NCI-H2081 (cell line): Measurements from ENCODE around the gene FILIP1L.

Experiments used
- DNase-seq, 2 experiments: peaks; one replicate each; lab custom pipeline; 2025; lab: John Stamatoyannopoulos, UW

Gene FILIP1L

DNA sequence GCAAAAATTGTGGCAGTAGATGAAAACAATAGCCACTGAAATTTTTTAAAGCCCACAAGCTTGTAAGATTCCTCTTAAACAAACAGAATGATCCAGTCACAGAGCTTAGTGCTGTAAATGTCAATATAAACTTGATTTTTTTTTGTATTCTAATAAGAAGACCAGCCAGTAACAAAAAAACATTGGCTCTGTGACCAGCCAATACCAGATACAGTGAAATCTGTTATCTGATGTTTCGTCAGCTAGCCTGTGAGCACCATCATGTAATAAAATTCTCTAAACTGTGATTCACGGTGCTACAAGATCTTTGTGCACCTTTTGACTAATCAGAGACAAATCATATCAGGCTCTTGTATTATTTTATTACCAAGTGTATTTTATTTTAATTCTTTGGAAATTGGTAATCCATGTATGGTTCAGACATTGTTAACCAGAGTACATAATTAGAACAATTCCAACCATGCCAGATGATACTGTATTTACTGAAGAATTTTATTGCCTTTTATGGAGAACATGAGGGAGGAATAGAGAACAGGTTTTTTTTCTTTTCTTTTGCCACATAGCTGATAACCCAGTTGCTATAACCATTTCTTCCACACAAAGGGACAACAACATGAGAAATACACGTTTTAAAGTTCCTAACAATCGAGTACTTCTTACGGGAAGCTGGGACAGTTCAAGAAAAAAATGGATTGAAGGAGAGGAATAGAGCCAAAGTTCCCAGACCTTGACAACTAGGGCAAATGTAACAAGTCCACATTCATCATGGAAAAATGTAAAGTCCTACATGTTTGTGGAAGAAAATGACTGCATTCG lies 71.9 kb downstream of the FILIP1L start:
- DNase-seq = no peak

- no peak for DNase-seq
These were observed 73.0 kb downstream of the FILIP1L start for GRCh38 chr3:100041328-100041749.

GRCh38 chr3:100040451-100041225 lies 73.7 kb downstream of the FILIP1L start:
- DNase-seq = no peak

DNA sequence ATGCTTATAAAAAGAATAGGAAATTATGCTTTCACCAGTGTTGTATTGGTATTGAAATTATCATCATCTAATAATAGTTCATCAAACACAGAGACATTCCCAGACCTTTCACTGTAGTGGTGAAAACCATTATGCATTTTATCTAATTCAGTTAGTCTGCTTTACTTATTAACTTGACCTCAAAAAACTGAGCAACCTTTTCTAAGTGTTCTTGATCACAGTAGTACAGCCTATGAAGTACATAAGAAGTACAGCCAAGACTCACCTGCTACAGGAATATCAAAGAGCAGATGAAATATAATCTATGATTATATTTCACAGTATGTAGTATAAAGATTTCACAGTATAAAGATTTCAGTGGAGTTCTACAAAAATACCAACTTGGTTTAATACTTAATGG lies 75.2 kb downstream of the FILIP1L start:
- no peak for DNase-seq

- DNase-seq = no peak
These were observed 80.3 kb downstream of the FILIP1L start for GRCh38 chr3:100033903-100034471.

DNA sequence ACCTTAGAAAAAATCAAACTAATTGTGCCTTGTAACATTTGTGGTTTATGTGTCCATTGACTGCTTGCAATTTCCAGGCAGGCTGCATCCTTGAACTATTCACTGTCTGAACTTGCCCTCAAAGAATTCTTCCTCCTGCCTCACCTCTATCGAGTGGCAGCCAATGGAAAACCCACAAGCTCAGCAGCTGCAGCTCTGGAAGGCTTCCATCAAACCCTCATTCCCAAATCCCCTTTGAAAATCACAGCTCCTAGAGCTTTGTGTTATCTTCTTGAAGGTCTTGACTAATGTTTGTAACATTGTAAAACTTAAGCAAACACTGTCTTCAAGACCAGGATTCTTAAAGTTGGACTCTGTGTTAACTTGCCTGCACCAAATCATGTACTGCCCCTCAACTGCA lies 81.1 kb downstream of the FILIP1L start:
- DNase-seq = no peak

- DNase-seq = no peak
These were observed 82.1 kb downstream of the FILIP1L start for GRCh38 chr3:100032243-100032642.

DNA sequence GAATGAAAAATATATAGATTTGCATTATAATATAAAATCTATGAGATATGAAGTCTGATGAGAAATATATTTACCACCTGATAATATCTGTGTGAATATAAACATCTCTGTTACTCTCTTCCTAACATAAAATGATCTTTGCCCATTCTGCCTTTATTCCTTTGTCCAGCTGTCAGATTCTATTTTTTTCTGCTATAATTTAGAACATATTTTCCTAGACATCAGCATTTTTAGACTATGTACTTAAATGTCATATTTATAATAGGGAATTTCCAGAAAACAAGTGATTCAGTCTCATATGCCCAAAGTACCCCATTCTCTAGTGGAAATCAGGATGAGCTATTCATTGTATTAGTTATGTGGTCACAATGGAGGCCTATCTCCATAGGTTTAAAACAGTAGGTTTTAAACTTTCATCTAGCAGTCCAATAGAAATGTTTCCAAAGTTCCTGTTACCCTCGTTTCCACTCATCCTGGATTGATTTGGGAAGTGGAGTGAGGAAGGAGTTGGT lies 83.3 kb downstream of the FILIP1L start:
- DNase-seq = no peak

DNA sequence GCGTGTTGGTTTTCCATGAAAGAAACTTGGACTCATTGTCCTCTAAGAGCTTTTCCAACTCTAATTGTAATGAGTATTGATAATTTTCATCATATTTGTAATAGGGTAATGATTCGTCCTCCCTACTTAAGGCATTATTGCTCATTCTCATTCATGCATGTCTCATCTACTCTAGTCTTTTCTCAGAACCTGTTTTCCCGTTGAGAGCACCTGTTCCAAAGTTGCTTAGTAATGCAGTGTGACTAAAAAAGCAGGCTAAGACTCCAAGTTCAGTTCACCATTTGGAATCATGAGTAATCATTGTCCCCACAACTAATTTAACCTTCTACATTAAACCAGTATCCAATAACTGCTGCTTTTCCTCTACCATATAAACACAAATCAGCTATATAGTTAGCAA lies 84.0 kb downstream of the FILIP1L start:
- no peak for DNase-seq

GRCh38 chr3:100029689-100030088 lies 84.6 kb downstream of the FILIP1L start:
- DNase-seq = no peak

DNA sequence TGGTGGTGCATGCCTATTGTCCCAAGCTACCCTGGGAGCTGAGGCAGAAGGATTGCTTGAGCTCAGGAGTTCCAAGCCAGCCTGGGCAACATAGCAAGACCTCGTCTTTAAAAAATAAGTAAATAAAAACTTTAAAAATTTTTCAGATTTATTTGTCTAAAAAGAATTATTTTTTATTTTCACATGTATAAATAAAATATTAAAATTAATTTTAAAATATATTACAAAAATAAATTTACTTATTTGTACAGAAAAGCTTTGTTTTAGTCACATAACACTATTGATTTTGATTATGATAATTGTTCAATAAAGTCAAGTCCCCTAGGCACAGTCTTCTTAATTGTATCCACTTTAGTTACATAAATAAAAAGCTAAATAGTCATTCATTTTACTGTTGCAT lies 85.2 kb downstream of the FILIP1L start:
- no peak for DNase-seq

- no peak for DNase-seq
These were observed 87.0 kb downstream of the FILIP1L start for GRCh38 chr3:100027321-100027720.

DNA sequence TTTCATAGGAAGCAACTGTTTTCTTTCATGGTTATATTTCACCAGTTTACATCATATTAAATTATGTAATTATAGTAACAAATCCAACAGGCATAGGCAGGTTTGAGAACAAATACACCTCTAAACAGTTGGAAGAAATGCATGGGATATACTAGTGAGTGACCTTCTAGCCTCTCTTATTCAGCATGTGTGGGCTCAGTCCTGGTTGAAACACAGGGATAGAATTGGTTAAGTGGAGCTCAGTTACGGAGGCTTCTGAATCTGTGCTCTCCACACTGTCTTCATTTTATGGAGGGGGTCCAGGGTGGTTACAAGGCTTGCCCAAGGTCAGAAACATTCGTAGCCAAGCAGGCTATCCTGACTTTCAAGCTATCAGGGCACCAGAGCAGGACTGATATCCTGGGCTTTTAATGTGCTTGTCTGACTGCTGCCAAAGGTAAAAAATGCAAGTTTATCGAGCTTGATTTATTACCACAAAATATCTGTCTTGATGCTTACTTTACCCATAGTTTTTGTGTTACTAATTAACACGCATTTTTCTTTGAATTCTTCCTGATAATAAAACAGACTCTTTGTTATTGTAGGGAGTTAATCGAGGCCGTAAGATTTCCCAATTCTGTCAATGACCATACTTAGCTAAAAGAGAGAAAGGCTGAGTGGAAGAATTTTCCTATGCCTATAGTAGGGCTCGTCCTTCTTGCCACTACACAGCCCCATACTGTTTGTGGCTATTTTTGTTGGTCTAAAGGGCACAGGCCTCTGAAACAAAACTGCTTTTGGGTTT lies 89.6 kb downstream of the FILIP1L start:
- DNase-seq = no peak

- no peak for DNase-seq
These were observed 90.7 kb downstream of the FILIP1L start for GRCh38 chr3:100023595-100023994.

DNA sequence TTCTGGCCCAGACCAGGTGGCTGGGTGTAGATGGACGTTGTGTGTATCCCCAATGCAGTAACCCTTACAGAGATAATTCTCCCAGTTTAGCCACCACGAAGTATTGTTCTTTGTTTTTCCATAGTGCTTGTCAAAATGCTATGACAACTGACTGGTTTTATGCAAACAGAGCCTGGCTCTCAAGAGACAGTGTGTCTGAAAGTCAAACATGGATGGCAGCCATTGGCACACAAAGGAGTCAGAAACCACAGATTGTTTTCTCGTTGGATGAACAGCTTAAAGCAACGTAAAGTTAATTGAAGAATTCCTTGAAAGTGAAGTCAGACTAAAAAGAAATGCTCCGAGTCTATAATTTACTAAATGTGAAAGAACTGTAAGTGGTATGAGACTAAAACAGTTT lies 91.2 kb downstream of the FILIP1L start:
- peak; percentile 34 to 77 for DNase-seq

DNA sequence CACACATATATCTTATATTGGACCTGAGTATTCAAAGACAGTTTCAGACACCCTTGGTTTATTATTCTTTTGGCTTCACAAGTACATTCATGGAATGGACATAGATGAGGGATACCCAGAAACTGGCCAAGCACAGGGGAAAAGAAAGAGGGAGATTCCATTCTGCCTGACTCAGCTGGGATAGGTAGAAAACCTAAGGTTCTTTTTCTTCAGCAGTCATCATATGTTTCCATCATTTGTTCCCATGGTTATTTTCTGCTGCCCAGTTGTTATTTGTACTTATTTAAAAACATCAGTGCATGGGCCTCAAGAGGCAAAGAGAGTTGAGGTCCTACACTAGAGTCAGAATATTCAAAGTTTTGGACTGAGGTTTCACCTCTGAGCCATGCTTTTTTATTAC lies 91.8 kb downstream of the FILIP1L start:
- DNase-seq = no peak

DNA sequence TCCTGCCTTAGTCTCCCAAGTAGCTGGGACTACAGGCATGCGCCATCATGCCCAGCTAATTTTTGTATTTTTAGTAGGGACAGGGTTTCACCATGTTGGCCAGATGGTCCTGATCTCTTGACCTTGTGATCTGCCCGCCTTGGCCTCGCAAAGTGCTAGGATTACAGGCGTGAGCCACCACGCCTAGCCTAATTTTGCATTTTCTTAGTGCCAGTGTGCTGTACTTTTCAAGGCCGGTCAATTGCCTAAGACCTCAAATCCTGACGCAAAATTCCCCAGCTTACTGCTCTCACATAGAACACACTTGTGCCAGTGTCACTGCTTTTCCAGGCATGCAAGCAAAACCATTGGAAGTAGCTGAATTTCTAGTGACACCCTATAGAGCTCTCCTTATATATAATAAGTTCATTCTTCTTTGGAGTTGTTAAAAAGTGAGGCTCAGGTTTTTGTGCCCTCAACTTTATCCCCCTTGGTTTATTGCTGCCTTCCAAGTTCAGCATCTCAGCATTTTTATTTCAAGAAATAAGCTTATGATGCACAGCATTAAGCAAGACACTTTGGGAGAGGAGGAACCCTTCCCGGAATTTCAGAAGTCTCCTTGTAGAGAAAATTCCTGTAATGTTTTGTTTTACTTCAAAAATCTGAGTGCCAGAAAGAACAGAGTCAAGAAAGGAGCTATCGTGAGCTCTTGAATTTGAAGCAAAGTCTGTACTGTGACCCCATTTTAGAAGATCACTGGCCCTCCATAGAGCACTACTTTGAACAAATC lies 93.2 kb downstream of the FILIP1L start:
- no peak for DNase-seq

DNA sequence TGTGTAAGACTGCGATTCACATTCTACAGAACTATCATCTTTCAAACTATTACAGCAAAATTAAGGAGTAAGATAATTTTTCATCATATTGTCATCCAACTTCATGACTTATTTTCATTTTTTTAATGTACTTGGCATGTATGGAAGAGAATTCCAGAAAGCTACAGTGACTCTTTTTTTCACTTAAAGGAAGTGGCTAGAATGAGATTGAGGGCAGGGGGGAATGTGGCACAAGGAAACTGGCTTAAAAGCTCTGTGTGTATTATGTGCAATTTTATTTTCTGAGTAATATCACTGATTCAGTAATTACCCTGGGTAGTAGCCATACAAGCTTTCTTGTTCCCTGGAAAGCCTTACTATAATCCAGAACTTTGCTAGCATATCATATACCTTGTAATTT lies 94.6 kb downstream of the FILIP1L start:
- no peak for DNase-seq

DNA sequence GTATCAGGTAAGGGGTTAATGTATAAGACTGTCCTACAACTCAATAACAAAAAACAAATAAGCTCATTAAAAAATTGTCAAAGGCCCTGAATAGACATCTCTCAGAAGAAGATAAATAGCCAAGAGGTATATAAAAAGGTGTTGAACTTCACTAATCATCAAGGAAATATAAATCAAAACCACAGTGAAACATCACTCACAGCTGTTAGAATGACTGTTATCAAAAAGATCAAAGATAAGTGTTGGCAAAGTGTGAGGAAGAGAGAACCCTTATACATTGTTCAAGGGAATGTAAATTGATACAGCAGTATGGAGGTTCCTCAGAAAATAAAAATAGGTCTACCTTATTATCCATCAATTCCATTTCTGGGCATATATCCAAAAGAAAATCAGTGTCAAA lies 95.5 kb downstream of the FILIP1L start:
- no peak for DNase-seq

DNA sequence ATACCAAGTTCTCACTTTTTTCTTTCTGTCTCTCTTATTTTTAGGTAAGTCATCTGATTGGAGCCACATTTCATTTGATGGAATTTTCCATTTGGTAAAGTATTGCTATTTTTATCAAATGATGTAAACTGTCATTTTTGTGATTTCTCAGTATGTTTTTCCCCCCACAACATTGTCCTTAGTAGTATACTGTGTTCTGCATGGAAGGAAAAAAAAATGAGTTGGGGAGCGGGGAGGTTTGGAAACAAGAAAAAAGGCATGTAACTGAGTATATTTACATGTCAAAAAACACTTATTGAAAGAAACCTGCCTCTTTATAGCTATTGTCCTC lies 104.2 kb downstream of the FILIP1L start:
- no peak for DNase-seq
